GM19463 (cell line): ENCODE results near the gene GLRA1.

ENCODE experiments used
- ATAC-seq: cut with Tn5 transposase; IDR thresholded peaks from one replicate; pipeline ENCODE4 v1.9.1; 2021; ENCODE audit warnings: mild to moderate bottlenecking, moderate library complexity; ENCODE audit not compliant: unreplicated experiment

Gene GLRA1

GRCh38 chr5:151924564-151925301 lies at the start of gene GLRA1:
Gene GLRA1, minus strand, starts transcription at chr5:151924851. Its CDS starts 302 bp downstream, at chr5:151924549.
- ATAC-seq = peak; percentile 44

- no peak for ATAC-seq
Observed at GRCh38 chr5:151970885-151971284, 46.2 kb upstream of the GLRA1 start.

DNA sequence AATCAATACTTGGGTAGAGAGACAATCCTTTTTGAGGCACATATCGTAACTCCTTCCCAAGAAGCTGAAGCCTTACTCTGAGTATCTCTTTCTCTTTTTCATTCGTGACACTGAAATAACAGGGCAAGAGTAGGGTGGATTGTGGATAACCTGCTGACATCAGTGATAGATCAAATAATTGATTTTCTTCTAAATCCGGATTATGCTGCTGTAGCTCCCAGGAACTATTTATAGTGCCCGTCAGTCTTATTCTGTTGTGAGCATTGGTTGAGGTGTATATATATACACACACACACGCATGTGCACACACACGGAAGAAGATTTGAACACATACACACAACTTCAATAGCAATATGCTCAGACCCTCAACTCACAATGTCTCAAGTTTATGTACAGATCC lies 43.2 kb upstream of the GLRA1 start:
- ATAC-seq = no peak

DNA sequence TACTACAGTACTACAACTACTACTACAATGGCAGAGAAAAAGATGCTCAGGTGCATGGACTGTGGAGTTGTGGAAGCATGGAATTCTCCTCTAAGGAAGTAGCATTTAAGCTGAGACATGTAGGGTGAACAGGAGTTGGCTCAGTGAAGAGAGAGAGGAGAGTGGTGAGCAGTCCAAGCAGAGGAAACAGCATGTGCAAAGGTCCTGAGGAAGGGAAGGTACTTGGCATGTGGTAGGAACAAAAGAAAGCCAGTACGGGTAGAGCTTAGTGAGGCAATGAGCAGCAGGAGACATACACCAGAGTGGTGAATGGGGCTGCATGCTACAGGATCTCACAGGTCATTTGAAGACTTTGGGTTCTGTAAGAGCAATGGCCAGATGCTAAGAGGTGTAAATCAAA lies 41.4 kb upstream of the GLRA1 start:
- ATAC-seq = no peak

- no peak for ATAC-seq
Observed at GRCh38 chr5:151964471-151964870, 39.8 kb upstream of the GLRA1 start.

DNA sequence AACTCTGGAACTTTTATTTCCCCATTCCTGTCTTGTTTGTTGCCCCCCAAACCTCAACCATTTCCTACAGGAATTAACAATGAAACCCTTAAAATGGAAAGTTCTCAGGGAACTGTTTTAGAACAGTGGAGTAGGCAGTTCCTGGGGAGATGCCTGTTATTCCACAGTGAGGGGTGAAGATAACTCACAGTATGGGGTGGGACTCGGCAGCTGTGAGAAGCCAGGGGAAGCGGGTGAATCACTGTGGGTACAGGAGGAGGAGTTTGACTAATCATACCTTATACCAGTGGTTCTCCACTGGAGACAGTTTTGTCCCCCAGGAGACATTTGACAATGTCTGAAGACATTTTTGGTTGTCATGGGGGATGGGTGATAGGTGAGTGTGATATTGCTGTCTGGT lies 36.9 kb upstream of the GLRA1 start:
- ATAC-seq = no peak

DNA sequence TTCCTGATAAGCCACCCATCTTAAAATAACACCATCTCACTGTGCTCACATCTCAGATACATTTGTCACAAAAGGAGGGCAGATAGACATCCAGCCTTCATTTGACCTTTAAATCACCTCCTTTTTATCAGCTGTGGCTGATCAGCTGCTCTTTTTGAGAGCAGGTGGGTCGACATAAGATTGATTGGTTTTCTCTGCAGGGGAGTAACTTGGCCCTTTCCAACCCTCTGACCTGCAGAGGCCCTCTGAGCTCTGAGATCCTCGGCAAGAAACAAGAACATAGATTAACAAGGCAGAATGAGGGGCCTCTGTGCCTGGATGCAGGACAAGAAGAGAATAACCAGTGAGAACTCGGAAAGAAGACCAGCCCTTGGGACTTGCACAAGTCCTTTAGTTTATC lies 33.5 kb upstream of the GLRA1 start:
- no peak for ATAC-seq

DNA sequence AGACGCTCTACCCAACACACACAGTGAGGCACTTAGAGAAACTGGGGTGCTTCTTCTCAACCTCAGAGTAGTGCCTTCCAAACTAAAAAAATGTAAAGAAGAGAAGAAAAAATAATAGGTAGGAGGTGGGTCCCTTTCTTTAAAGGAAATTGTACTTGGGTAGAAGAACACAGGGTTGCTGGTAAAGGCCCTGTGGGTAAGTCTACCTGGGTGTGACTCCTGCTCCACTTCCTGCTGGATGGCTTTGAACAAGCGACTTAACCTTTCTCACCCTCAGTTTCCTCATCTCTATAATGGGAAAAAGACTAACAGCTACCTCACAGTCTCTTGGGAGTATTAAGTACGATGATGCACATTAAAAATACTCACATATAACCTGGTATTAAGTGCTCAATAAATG lies 32.1 kb upstream of the GLRA1 start:
- no peak for ATAC-seq

DNA sequence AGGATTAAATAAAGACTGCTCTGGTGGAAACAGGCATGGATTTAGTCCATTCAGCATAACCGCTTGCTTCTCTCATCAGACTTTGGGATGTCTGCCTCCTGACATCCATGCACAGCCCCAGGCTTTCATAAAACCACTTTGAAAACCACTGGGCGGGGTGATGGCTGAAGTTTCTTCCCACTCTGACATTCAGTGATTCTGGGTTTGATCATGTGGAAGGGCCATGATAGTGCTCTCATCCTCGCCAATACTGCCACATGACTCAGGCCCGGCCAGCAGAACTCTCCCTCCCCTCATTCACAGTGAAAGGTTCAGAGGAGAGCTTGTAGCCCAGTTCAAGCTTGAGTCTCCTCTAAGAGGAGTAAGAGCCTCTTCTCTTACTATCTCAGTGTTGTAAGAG lies 29.6 kb upstream of the GLRA1 start:
- no peak for ATAC-seq

DNA sequence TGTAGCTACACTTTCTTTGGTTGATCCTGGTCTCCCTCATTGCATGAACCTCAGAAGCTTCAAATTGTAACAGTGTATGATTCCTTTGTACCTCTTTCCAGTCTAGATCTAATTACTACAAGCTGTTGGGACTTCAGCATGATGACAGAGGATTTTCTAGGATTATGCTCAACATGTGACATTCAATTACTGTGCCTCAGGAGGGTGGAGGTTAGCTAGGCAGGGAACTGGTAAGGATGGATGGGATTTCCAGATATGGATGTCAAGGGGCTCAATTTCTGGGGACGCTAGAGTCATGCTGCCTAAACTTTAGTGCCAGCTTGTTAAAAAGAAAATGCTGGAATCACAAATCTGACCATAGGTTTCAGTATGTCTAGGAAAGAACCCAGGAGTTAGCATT lies 29.2 kb upstream of the GLRA1 start:
- no peak for ATAC-seq

- ATAC-seq = peak; percentile 36
Observed at GRCh38 chr5:151952238-151952637, 27.6 kb upstream of the GLRA1 start.

DNA sequence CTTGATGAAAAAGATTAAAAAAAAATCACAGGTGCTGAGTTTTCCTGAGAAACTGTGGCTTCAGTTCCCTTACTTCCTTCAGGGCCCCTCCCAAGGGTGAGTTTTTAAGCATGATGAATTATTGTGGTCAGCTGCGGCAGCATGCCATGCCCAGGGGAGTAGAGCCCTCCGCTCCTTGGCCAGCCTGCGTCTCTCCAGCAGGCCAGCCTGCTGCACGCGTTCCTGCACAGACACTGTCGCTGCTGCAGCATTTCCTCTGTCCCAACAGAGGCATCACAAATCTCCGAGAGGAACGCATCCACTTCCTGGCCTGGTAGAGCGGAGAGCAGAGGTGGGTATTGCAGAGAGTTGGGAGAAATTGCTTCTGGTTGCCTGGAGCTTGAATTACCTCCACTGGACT lies 26.1 kb upstream of the GLRA1 start:
- peak; percentile 25 for ATAC-seq

GRCh38 chr5:151949701-151950308 lies 25.2 kb upstream of the GLRA1 start:
- no peak for ATAC-seq

DNA sequence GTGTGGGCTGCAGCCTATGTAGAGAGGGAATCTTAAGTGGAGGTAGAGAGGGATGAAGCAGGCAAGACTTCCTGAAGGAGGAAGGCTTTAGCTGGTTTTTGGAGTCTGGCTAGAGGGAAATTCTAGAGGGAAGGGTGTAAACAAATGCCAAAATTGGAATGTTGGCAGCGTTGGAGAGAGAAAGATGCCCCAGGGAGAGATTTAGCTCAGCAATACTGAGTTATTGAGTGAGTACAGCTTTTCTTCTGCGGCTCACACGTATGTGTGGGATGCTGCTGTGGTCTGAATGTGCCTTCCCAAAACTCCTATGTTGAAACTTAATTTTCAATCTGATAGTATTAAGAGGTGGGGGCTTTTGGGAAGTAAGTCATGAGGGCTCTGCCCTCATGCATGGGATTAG lies 24.5 kb upstream of the GLRA1 start:
- no peak for ATAC-seq

GRCh38 chr5:151947931-151948608 lies 23.4 kb upstream of the GLRA1 start:
- ATAC-seq = peak; percentile 53

DNA sequence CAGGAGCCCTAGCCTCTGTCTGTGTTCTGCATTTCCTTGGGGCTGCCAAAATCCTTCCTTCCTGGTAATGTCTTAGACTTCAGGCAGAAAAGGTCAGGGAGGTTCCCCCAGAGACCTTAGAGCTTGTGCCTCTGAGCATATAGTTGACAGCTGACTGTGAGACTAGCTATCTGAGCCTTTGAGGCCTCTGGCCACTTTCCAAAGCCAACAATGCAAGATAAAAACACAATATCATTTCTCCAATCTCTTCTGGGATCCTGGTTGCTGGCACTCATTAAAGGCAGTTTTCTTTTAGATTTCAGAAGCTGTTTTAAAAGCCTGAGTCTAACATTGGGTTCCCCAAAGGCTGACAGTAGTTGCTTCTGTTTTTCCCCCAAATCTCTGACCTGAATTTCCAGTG lies 13.2 kb upstream of the GLRA1 start:
- ATAC-seq = no peak

DNA sequence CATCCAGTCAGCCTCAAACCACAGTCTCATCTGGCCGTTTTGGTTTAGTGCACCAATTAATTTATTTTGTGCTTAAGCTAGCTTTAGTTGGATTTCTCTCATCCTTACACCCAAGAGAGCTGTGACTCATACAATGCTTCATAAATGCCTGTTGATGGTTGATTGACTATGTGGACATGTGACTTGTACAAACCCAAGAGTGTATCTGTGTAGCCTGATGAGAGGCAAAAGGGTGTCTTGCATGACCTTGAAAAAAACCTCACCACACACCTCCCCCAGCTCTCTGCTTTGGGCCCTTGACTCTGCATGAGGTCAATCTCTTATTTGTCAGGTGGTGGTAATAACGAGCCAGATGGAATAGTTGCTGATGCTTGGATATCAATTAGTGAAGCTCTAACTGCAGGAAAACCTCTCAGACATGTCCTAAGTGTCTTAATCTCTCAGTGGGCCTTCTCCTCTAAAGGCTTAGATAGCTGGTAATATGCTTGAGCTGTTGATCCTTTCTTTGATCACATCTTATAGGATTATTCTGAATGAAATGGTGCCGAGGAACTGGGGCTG lies 10.6 kb upstream of the GLRA1 start:
- no peak for ATAC-seq

GRCh38 chr5:151931260-151931659 lies 6.6 kb upstream of the GLRA1 start:
- no peak for ATAC-seq

- no peak for ATAC-seq
Observed at GRCh38 chr5:151926188-151926587, 1.5 kb upstream of the GLRA1 start.

DNA sequence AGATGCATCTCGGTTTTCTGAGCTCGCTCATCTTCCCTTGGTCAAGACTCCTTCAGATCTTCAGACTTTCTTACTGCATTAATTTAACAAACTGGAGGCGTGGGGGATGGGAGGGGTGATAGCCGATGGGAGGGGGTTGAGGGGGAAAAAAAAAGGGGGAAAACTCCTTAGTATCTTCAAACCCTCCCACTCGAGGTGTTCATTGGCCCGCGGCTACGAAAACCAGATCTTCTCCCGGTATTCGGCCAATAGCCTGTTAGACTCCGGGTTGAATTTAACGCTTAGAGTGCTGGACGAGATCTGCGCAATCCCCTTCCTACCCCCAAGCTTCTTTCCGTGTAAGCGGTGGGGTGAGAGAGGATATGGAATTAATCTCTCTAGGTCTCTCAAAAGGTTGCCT lies 689 bp upstream of the GLRA1 start:
- no peak for ATAC-seq

GRCh38 chr5:151923866-151924476 lies 680 bp downstream of the GLRA1 start:
- ATAC-seq = no peak
